Loucy (cell line): ENCODE results near the gene PIN1.

Experiments
- CTCF ChIP-seq: fragments of 200-600 bp; sonication (generic); conservative IDR thresholded peaks from 2 replicates; pipeline ENCODE4 v1.5.1; 2014; ENCODE audit warnings: mild to moderate bottlenecking, antibody characterized with exemption, low read length
- EZH2phosphoT487 ChIP-seq: fragments of 200-600 bp; IDR thresholded peaks from 2 replicates; pipeline ENCODE4 v1.6.1; 2018; ENCODE audit warnings: antibody characterized with exemption, mild to moderate bottlenecking, moderate library complexity, borderline replicate concordance

DNA sequence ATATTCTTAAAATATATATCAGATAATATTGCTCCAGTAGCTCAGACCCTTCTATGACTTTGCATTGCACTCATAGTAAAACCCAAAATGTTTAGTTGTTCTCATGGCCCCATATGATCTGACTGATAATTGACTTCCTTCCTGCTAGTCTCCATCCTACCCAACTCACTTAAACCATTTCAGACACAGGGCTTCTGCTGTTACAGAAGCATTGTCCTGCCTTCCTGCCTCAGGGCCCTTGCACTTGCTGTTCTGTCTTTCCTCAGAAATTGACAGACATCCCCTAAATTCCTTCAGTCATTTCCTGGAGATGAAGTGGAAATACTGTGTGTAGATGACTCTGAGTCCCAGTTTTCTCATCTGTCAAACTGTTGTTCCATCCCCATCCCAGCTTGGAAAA, 36.0 kb upstream of the PIN1 start:
- no peak for TF ChIP-seq CTCF
- no peak for TF ChIP-seq EZH2phosphoT487
